Breast epithelium (tissue), 4 donors: ENCODE data around the gene GLI2. TPM values are rescaled to one million over a fixed set of nuclear protein-coding genes. Genes with fewer than 3 reads are reported as not detected.

Source experiments
- DNase-seq, 2 donors: peaks; one replicate each; pipeline ENCODE4 v3.0.0-alpha.2; 2019; ENCODE audit warnings: low spot score in 2 of 2
- H3K27ac ChIP-seq, 2 donors: fragments of 200-600 bp; sonication (generic) in 1 of 2; one replicate each; pipeline ENCODE4 v1.5.1; 2016 to 2019; ENCODE audit warnings: mild to moderate bottlenecking in 1 of 2
- H3K27me3 ChIP-seq, 2 donors: fragments of 200-600 bp; sonication (generic) in 1 of 2; one replicate each; pipeline versions ENCODE4 v1.5.1 to v1.6.0; 2017 to 2019; ENCODE audit warnings: control low read depth in 1 of 2, mild to moderate bottlenecking in 1 of 2
- H3K36me3 ChIP-seq: fragments of 200-600 bp; one replicate; pipeline ENCODE4 v1.5.1; 2019
- H3K4me1 ChIP-seq, 2 donors: fragments of 200-600 bp; sonication (generic); one replicate each; pipeline ENCODE4 v1.5.1; 2016 to 2019; ENCODE audit warnings: control low read depth in 1 of 2
- H3K4me3 ChIP-seq, 3 donors: fragments of 200-600 bp; sonication (generic); 1 replicate in 2 of 3; 2 replicates in 1 of 3; pipeline ENCODE4 v1.5.1; 2016 to 2019; ENCODE audit warnings: mild to moderate bottlenecking in 3 of 3, moderate library complexity in 2 of 3
- H3K9me3 ChIP-seq, 2 donors: fragments of 200-600 bp; sonication (generic) in 1 of 2; one replicate each; pipeline ENCODE4 v1.5.1; 2016 to 2019; ENCODE audit warnings: control low read depth in 1 of 2
- POLR2A ChIP-seq: fragments of 450-650 bp; IDR thresholded peaks from one replicate; pipeline ENCODE4 v1.6.1; 2016; ENCODE audit warnings: antibody characterized with exemption, mild to moderate bottlenecking, moderate library complexity
- POLR2AphosphoS5 ChIP-seq, 3 donors: sonication (generic); formaldehyde crosslinking; IDR thresholded peaks; one replicate each; pipeline ENCODE4 v1.6.1; 2017; ENCODE audit warnings: antibody characterized with exemption in 3 of 3
- intact Hi-C: fragments of 100-400 bp; cut with DNase I; formaldehyde crosslinking; loops from one replicate; pipeline ENCODE4 v1.15.1; 2023; ENCODE audit warnings: low total_unique reads
- total RNA-seq, 3 donors: library from RNA; depleted of rRNA; stranded (reverse); fragments of >200 nt; gene quantifications; one replicate each; pipeline ENCODE4 v1.1.0, GENCODE V29; 2016
- TF ChIP-seq, protein P1 (sequence below), 3 donors: fragments of 450-650 bp; IDR thresholded peaks; one replicate each; pipeline ENCODE4 v1.5.1; 2016 to 2017; ENCODE audit warnings: antibody characterized with exemption in 3 of 3, mild to moderate bottlenecking in 3 of 3, moderate library complexity in 3 of 3

Gene GLI2
- total RNA-seq, 3 donors from 2014 or later: 0.96 to 3.6 (median 1.0) TPM

DNA sequence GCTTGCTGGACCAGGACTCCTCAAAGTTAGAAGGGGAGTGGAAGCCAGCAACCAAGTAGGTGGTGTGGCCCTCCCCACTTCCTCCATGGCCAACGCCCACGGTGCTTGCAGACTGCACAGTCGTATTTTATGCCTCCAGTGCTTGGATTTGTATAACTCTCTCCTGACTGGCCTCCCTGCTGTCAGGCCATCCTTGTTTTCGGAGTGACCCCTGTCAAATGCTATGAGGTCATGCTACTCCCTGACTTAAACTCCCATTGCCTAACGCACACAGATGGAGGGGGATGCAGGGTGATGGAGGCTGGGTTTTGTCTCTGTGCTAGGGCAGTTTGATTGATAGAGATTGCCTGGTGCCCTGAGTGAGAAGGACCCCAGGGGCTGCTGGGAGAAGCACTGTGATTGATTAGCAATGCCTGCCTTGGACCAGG lies 36.1 kb downstream of the GLI2 start:
- intact Hi-C loops: no loop called here
- Histone ChIP-seq H3K27ac (peak overlapping the region in 1 of 2 donors; percentile 84), H3K9me3 (no peaks in the 10 kb centered on the region), H3K4me1 (no peaks in the 10 kb centered on the region), H3K27me3 (no peaks in the 10 kb centered on the region), H3K36me3 (no peaks in the 10 kb centered on the region), H3K4me3 (no peak overlapping the region)
- DNase-seq: no peak
- TF ChIP-seq POLR2A (no peak), POLR2AphosphoS5 (IDR thresholded peaks at IDR 0.05) (no peak)
- TF ChIP-seq, protein P1, sequence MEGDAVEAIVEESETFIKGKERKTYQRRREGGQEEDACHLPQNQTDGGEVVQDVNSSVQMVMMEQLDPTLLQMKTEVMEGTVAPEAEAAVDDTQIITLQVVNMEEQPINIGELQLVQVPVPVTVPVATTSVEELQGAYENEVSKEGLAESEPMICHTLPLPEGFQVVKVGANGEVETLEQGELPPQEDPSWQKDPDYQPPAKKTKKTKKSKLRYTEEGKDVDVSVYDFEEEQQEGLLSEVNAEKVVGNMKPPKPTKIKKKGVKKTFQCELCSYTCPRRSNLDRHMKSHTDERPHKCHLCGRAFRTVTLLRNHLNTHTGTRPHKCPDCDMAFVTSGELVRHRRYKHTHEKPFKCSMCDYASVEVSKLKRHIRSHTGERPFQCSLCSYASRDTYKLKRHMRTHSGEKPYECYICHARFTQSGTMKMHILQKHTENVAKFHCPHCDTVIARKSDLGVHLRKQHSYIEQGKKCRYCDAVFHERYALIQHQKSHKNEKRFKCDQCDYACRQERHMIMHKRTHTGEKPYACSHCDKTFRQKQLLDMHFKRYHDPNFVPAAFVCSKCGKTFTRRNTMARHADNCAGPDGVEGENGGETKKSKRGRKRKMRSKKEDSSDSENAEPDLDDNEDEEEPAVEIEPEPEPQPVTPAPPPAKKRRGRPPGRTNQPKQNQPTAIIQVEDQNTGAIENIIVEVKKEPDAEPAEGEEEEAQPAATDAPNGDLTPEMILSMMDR (IDR thresholded peaks at IDR 0.05): no peak

DNA sequence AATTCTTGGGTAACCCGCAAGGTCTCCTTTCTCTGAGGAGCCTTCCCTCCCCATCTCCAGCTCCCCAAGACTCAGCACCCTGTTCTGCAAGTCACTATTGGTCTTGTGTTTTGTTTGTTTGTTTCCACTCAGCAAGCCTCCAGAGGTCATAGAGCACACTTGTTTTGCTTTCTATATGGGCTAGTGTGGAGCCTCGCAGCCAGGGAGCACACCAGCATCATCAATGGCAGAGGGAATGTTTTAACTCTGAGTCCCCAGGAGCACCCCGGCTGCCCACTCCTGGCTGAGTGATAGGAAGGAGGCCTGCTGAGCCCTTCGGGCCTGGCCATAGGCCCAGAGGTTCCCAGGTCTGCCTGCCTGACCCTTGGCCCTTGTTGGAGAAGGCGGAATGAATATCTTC lies 36.6 kb downstream of the GLI2 start:
- Histone ChIP-seq H3K27me3 (no peaks in the 10 kb centered on the region), H3K4me3 (no peak overlapping the region), H3K4me1 (no peaks in the 10 kb centered on the region), H3K36me3 (no peaks in the 10 kb centered on the region), H3K27ac (peak overlapping the region in 1 of 2 donors; percentile 84), H3K9me3 (no peaks in the 10 kb centered on the region)
- intact Hi-C loops: no loop called here
- TF ChIP-seq, protein P1 (IDR thresholded peaks at IDR 0.05): no peak
- TF ChIP-seq POLR2AphosphoS5 (IDR thresholded peaks at IDR 0.05) (no peak), POLR2A (no peak)
- no peak for DNase-seq

DNA sequence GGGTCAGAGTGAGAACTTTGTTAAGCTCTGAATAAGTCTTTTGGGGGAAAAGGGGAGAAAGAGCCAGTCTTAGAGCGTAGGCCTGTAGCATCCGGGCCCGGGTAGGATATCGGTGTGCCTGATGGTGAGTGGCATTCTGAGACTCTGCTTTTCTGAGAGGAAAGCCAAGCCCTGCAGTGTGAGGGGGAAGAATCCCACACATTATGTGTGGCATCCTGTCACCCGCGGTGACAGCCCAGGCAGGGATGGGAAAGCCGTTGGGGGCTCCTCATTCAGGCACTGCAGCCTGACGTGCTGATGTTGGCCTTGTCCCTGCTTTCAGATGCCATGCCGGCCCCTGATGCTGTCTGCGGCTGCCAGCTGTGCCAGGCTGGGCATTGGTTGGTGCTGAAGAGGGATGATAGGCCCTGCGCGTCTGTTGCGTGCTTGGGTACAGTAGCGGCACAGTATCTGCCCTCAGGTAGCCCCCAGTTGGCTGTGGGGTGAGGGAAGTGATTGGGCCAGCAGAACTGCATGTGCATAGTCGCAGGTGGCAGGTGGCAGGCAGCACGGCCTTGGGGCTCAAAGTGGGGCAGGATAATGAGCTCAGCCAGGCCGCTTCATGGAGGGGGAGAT lies 37.6 kb downstream of the GLI2 start:
- TF ChIP-seq POLR2A: no peak
- no peak for TF ChIP-seq POLR2AphosphoS5 (IDR thresholded peaks at IDR 0.05)
- TF ChIP-seq, protein P1 (IDR thresholded peaks at IDR 0.05): no peak
- intact Hi-C loops: no loop called here
- Histone ChIP-seq H3K36me3 (no peaks in the 10 kb centered on the region), H3K27ac (no peak overlapping the region), H3K27me3 (no peaks in the 10 kb centered on the region), H3K4me1 (no peaks in the 10 kb centered on the region), H3K9me3 (no peaks in the 10 kb centered on the region), H3K4me3 (no peak overlapping the region)
- no peak for DNase-seq

DNA sequence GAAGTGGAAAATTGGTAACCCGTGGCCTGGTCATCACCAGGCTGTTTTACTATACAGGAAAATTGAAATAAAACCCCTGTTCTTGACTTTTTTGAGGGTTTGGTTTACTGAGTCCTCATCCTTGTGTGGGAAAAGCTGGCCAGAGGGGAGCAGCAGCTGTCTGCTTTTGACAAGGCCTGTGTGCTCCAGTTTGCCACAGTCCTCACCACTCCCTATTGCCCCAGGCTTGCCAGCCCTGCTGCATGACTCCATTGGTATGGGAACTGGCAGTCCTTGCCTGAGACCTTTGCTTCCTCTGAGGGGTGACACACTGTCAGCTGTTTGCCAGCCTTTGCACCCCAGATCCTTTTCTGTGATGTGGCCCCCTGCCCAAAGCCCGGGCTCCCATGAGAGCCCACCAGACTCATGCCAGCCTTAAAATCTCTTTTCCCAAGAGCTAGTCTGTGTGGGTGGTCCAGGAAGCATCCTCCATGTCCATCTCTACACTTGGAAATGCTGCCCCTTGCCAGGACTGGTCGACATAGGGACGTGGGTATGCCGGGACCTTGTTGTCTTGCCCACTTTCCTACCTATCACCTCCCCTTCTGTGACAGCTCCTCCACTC lies 39.0 kb downstream of the GLI2 start:
- TF ChIP-seq POLR2AphosphoS5 (IDR thresholded peaks at IDR 0.05) (no peak), POLR2A (no peak)
- TF ChIP-seq, protein P1 (IDR thresholded peaks at IDR 0.05): no peak
- Histone ChIP-seq H3K36me3 (no peaks in the 10 kb centered on the region), H3K9me3 (no peaks in the 10 kb centered on the region), H3K4me1 (no peaks in the 10 kb centered on the region), H3K4me3 (no peak overlapping the region), H3K27me3 (no peaks in the 10 kb centered on the region), H3K27ac (no peak overlapping the region)
- intact Hi-C loops: no loop called here
- no peak for DNase-seq

DNA sequence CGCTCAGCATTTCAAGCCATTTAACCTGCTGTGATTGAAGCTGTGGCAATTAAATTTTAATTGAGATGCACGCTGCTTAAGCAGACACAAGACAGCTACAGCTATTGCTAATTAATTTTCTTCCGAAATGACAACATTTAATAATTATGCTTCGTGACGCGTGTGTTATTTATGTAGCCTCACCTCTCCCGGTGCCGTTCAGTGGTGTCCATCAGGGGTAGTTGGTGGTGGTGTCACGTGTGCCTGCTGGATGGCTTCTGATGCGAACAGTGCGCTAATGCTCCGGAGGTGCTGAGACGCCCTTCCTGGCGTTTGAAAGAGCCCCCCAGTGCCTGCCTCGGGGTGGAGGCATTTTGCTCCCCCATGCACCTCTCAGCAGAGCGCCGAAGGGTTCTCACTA lies 39.5 kb downstream of the GLI2 start:
- DNase-seq: no peak
- Histone ChIP-seq H3K9me3 (no peaks in the 10 kb centered on the region), H3K27me3 (no peaks in the 10 kb centered on the region), H3K4me3 (no peak overlapping the region), H3K36me3 (no peaks in the 10 kb centered on the region), H3K27ac (no peak overlapping the region), H3K4me1 (no peaks in the 10 kb centered on the region)
- intact Hi-C loops: no loop called here
- no peak for TF ChIP-seq POLR2A
- TF ChIP-seq POLR2AphosphoS5 (IDR thresholded peaks at IDR 0.05): no peak
- TF ChIP-seq, protein P1 (IDR thresholded peaks at IDR 0.05): no peak
